Astrocyte of the cerebellum (primary cell): Measurements from ENCODE around the gene BRD8.

Experiments
- DNase-seq: peaks from one replicate; pipeline ENCODE4 v3.0.0-alpha.2; 2011; ENCODE audit warnings: low read depth
- H3K4me3 ChIP-seq: 2 replicates; pipeline ENCODE4 v1.5.1; 2011; ENCODE audit warnings: mild to moderate bottlenecking, low read depth, low read length, moderate library complexity
- in situ Hi-C: cut with HindIII; loops from 2 replicates; pipeline ENCODE4 v1.10.0; 2017; ENCODE audit warnings: low sequenced_read_pairs
- TF ChIP-seq, protein P1 (sequence below): IDR thresholded peaks from 2 replicates; pipeline ENCODE4 v1.5.1; 2012; ENCODE audit warnings: low read length, low read depth, moderate library complexity, mild to moderate bottlenecking; ENCODE audit errors: missing control alignments

BRD8 gene

DNA sequence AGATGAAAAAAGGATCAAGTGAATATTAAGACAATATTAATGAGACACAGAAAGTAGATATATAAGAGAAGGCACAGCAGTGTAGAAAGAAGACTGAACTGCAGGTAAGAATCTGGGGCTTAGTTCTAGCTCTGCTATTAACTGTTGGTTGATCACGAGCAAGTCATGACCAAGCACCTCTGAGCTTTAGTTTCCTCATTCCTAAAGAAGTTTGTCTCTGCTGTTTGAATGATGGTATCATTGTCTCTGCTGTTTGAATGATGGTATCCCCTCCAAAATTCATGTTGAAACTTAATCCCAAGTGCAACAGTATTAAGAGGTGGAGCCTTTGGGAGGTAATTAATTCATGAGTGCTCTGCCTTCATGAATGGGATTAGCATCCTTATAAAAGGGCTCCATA lies 36.7 kb downstream of the BRD8 start:
- DNase-seq, result no peak
- in situ Hi-C loops, result no loop called here
- no peak overlapping the region for H3K4me3 ChIP-seq
- TF ChIP-seq, protein P1, sequence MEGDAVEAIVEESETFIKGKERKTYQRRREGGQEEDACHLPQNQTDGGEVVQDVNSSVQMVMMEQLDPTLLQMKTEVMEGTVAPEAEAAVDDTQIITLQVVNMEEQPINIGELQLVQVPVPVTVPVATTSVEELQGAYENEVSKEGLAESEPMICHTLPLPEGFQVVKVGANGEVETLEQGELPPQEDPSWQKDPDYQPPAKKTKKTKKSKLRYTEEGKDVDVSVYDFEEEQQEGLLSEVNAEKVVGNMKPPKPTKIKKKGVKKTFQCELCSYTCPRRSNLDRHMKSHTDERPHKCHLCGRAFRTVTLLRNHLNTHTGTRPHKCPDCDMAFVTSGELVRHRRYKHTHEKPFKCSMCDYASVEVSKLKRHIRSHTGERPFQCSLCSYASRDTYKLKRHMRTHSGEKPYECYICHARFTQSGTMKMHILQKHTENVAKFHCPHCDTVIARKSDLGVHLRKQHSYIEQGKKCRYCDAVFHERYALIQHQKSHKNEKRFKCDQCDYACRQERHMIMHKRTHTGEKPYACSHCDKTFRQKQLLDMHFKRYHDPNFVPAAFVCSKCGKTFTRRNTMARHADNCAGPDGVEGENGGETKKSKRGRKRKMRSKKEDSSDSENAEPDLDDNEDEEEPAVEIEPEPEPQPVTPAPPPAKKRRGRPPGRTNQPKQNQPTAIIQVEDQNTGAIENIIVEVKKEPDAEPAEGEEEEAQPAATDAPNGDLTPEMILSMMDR, result no peak

DNA sequence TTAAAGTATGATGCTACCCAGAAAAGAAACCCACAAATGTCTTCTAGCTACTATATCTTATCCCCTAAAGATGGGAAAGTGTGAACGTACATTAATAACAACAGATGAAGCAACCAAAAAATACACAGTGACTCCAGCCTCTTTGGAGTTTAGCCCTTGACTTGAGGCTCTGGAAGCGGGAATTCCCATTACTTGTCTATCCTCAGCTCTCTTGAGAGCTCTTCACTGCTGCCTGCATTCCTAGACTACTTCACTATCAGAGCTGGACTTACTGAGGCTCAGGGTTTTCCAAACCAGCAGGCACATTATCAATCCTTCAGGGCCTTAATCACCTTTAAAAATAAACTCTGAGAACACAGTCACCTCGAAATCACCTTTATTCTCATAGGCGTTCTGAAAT lies 38.2 kb downstream of the BRD8 start:
- H3K4me3 ChIP-seq, result no peak overlapping the region
- in situ Hi-C loops, result no loop called here
- TF ChIP-seq, protein P1, result no peak
- no peak for DNase-seq

DNA sequence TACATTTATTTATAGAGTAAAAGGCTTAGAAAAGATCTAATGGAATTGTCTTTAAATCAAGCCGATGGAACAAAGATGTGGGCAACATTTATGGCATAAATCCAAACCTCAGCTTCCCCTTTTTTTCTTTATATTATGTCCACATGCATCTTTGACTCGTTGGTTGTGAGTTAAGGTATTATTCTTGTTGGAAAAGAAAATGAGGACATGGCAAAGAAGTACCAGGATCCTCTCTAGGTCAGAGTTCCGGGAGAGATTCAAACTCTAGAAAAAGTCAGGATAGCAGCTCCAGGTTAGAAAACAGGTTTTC lies 38.7 kb downstream of the BRD8 start:
- TF ChIP-seq, protein P1, result no peak
- no peak for DNase-seq
- in situ Hi-C loops, result no loop called here
- H3K4me3 ChIP-seq, result peak overlapping the region; percentile 56

DNA sequence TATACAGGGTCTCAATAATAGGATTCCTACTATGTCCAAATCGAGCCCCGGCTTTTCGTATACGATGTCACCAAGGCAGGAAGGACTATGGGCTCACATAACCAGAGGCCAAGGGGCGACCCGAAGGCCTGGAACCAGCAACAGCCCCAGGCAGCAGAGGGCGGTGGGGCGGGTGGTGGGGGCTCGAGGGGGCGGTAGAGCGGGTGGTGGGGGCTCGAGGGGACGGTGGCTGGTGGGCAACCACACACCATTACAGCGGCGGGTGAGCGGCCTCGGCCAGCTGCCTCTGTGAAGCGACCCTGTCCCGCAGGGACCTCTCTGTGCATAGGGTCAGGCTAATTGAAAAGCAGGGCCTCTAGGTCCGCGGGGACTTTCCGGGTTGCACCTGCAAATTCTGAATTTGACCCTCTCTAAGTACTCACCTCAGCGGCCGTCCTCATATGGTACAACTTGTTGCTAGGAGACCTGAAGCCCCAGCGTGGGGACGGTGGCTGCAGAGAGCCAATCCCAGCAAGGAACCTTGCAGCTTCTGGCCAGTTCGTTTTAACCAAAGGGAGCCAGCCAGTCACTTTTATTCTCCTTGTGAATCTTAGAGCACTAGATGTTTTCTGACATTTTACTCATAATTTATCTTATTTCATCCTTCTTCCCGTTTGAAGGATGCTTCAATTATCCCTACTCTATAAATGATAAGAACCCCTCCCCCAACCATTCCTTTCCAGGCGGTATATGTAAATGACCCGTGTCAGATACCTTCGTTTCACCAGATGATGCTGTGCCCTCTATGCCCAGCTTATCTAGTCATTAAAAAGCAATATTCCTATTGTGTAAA lies 39.3 kb downstream of the BRD8 start, which contains the start of gene NME5:
Gene NME5 (minus strand): TSS at position 480 of the 832 bp plus-strand sequence. CDS start 648 bp downstream, outside the sequence.
- TF ChIP-seq, protein P1, result no peak
- in situ Hi-C loops, result no loop called here
- peak within 1 kb of the TSS; percentile 56 for H3K4me3 ChIP-seq
- DNase-seq, result peak; percentile 34

- DNase-seq, result no peak
- TF ChIP-seq, protein P1, result no peak
- no peak overlapping the region for H3K4me3 ChIP-seq
- in situ Hi-C loops, result no loop called here
Measured at GRCh38 chr5:138132543-138132942, 45.9 kb downstream of the BRD8 start.

DNA sequence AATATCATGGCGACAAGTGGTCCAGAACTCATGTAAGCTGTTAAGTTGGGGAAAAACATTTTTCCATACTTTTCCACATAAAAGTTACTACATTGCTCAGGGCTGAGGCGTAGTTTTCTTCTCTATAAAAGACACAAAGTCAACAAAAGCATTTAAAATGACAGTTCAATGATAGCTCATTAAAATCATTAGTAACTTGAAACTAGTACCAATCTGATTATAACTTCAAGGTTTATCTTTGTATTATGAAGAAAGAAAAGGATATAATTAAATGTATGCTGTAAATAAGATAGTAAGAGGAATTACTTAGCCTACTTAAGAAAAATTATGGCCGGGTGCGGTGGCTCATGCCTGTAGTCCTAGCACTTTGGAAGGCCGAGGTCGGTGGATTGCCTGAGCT lies 49.1 kb downstream of the BRD8 start:
- in situ Hi-C loops, result no loop called here
- H3K4me3 ChIP-seq, result no peak overlapping the region
- TF ChIP-seq, protein P1, result no peak
- DNase-seq, result no peak
